Measurements from ENCODE around the gene MTHFSD.
A peak's percentile ranks its signal among the peaks of the same experiment; 100 is the strongest.

Gene MTHFSD

DNA sequence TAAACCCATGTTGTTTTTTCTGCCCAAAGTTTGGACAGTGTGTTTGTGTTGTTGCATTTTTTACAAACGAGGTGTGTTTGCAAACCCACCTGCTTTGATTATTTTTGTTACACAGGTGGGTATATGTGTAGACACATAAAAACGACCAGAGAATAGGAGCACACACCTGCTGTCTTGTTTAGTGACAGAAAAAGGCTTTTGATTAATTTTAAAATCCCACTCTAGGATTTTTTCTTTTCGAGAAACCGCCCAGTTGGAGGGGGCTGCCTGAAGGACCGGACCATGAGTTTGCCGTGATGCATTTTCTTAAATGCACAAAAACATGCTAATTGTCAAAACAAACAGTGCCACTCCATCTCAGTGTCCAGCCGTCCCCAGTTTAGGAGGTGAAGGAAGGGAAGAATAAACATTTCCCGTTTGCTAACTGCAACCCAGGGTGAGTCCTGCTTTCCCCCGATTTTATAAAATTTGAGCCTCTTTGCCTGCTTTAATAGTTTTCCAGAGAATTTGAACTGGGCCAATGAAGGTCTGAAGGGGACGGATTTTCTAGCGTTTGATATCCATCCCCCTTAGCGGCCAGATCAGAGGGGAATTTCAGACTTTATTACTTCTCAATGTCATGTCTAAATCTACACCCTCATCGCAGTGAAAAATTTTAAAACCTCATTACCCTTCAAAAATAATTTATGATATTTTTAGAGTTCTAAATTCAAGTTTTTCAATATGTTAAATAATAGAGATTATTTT is 14.8 kb upstream of the MTHFSD start:
- DNase-seq = no peak

DNA sequence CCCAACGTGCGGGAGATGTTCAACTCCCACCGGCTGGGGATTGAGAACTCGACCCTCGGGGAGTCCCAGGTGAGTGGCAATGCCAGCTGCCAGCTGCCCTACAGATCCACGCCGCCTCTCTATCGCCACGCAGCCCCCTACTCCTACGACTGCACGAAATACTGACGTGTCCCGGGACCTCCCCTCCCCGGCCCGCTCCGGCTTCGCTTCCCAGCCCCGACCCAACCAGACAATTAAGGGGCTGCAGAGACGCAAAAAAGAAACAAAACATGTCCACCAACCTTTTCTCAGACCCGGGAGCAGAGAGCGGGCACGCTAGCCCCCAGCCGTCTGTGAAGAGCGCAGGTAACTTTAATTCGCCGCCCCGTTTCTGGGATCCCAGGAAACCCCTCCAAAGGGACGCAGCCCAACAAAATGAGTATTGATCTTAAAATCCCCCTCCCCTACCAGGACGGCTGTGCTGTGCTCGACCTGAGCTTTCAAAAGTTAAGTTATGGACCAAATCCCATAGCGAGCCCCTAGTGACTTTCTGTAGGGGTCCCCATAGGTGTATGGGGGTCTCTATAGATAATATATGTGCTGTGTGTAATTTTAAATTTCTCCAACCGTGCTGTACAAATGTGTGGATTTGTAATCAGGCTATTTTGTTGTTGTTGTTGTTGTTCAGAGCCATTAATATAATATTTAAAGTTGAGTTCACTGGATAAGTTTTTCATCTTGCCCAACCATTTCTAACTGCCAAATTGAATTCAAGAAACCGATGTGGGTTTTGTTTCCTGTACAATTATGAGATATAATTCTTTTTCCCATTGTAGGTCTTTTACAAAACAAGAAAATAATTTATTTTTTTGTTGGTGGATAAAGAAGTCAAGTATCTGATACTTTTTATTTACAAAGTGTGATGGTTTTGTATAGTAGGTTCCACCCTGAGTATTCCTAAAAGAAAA is 13.9 kb upstream of the MTHFSD start:
- DNase-seq = no peak

DNA sequence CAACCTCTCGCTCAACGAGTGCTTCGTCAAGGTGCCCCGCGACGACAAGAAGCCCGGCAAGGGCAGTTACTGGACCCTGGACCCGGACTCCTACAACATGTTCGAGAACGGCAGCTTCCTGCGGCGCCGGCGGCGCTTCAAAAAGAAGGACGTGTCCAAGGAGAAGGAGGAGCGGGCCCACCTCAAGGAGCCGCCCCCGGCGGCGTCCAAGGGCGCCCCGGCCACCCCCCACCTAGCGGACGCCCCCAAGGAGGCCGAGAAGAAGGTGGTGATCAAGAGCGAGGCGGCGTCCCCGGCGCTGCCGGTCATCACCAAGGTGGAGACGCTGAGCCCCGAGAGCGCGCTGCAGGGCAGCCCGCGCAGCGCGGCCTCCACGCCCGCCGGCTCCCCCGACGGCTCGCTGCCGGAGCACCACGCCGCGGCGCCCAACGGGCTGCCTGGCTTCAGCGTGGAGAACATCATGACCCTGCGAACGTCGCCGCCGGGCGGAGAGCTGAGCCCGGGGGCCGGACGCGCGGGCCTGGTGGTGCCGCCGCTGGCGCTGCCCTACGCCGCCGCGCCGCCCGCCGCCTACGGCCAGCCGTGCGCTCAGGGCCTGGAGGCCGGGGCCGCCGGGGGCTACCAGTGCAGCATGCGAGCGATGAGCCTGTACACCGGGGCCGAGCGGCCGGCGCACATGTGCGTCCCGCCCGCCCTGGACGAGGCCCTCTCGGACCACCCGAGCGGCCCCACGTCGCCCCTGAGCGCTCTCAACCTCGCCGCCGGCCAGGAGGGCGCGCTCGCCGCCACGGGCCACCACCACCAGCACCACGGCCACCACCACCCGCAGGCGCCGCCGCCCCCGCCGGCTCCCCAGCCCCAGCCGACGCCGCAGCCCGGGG is 12.9 kb upstream of the MTHFSD start:
- DNase-seq = no peak

DNA sequence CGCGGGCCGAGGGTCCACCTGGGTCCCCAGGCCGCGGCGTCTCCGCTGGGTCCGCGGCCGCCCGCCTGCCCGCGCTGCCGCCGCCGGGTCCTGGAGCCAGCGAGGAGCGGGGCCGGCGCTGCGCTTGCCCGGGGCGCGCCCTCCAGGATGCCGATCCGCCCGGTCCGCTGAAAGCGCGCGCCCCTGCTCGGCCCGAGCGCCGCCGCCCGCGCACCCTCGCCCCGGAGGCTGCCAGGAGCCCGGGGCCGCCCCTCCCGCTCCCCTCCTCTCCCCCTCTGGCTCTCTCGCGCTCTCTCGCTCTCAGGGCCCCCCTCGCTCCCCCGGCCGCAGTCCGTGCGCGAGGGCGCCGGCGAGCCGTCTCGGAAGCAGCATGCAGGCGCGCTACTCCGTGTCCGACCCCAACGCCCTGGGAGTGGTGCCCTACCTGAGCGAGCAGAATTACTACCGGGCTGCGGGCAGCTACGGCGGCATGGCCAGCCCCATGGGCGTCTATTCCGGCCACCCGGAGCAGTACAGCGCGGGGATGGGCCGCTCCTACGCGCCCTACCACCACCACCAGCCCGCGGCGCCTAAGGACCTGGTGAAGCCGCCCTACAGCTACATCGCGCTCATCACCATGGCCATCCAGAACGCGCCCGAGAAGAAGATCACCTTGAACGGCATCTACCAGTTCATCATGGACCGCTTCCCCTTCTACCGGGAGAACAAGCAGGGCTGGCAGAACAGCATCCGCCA is 12.1 kb upstream of the MTHFSD start:
- DNase-seq = no peak

DNA sequence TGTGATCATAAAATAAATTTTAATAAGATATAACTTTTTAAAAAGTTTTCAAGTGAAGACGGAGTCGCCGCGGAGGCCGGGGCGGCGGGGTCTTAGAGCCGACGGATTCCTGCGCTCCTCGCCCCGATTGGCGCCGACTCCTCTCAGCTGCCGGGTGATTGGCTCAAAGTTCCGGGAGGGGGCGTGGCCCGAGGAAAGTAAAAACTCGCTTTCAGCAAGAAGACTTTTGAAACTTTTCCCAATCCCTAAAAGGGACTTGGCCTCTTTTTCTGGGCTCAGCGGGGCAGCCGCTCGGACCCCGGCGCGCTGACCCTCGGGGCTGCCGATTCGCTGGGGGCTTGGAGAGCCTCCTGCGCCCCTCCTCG is 11.5 kb upstream of the MTHFSD start, which contains the start of gene FOXC2:
TSS of gene FOXC2 (plus strand) at position 229 of the 365 bp plus-strand sequence. CDS start 507 bp downstream, outside the sequence.
- DNase-seq = no peak

DNA sequence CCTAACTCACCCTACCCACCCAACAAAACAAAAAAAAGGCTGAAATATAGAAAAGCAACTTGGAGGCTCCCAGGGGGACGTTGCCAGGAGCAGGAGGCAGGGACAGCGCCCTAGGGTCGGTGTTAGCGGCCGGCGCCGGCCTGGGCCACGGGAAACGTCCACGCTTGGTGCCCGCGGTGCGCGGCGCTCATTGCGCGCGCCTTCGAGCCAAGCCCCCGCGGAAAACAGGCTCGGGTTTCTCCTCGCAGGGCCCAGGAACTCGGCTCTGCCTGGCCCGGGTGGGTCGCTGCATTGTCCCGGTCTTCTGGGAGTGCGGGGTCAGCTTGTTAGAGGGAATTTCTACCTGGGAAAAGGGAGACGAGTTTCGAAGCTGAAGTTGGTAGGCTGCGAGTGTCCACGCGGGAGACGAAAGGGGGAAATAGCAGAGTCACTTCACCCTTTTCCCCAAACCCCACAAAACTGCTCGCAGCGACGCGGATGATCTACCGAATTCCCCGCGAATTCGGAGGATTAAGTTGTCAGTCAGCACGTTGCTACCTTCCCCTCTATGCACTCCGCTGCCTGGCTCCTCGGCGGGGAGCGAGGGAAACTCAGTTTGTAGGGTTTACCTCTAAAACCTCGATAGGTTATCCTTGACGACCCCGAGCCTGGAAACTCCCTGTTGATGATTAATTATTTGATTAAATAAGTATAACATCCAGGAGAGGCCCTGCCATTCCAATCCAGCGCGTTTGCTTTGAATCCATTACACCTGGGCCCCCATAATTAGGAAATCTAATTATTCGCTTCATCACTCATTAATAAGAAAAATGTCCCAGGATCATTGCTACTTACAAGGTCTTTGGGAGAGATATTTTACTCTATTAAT is 10.8 kb upstream of the MTHFSD start:
- DNase-seq = no peak

DNA sequence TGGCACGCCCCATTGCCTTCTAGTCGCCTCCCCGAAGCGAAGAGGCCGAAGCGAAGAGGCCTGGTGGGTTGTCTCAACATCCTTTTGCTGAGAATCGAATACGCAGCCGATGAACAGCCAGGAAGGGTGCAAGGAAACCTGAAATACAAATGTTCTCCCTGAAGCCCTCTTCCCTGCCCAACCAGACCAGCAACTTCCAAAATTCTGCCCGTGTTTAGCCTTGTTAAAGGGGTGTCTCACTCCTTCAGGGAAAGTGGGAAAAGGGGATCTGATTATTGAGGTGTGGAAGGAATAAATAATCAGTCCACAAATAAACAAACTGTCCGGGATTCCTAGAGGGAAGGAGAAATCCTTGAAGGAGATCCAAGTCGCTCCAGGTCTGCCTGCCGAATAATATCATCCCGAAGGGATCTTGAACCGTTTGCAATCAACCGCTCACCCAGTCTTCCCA is 10.2 kb upstream of the MTHFSD start:
- no peak for DNase-seq

DNA sequence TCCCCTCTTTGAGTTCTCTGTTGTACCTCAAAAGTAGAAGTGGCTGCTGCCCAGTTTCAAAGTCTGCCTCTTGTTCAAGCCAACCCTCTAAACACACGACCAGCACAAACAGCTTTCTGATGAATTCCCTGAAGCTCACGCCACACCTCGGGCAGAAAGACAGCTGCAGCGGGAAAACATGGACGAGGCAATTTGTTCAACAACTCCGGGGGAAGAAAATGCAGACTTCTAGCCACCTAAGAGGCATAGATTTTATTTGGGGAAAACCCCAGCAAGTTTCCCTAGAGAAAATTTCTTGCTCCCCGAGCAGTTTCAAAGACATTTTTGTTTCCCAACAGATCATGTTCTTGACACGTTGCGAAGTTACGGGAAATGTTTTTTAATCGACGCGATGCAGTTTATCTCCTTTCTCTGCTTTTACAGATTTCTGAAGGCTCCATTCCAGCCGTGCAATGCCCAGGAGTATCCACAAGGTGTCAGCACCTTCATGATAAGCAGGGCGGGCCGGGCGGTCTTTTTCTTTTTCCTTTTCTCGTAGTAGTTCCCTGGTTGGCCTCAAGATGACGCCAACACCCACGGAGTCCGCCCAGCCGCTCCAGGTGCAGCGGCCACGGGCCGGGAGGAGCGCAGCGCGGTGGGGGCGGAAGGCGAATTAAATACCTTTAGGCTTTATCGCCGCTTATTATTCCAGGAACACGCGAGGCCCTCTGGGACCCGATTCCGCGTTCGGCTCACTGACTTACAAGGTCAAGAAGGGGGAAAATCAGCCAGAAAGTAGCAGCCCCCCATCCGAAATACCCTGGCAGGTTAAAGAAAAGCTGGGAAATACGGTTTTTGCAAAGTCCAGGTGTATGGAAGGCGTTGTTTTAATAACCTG is 8.7 kb upstream of the MTHFSD start:
- peak; percentile 52 for DNase-seq

DNA sequence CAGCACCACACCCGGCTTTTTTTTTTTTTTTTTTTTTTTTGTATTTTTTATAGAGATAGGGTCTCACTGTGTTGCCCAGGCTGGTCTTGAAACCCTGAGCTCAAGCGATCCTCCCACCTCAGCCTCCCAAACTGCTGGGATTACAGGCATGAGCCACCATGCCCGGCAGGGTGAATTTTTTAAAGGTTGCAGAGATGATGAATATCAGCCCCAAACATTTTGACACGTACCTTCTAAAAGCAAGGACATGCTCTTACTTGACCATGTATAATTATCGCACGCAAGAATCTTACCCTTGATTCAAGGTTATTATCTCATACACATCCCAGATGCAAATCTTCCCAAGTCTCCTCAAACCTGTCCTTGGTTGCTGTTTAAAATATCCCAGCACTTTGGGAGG is 7.3 kb upstream of the MTHFSD start:
- DNase-seq = no peak

DNA sequence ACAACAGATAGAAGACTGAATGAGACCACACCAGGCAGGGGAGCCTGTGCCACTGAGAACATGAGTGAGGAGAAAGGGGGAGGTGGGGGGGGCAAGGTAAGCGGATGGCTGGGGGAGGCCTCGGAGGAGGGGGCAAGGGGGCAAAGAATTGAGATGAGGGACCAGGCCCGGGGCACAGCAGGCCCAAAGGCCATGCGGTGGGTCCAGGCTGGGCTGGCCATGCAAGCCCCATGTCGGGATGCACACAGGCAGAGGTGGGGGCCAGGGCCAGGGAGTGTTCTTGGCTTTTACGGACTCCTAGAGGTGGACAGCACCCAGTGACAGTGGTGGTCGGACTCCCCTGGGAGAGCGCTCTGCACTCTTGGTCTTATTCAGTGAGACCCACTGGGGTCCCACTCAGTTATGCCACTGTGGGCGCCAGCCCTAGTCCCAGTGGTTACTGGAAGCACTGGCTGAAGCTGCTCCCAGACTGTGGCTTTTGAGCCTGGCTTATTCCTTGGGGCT is 4.8 kb upstream of the MTHFSD start:
- no peak for DNase-seq

DNA sequence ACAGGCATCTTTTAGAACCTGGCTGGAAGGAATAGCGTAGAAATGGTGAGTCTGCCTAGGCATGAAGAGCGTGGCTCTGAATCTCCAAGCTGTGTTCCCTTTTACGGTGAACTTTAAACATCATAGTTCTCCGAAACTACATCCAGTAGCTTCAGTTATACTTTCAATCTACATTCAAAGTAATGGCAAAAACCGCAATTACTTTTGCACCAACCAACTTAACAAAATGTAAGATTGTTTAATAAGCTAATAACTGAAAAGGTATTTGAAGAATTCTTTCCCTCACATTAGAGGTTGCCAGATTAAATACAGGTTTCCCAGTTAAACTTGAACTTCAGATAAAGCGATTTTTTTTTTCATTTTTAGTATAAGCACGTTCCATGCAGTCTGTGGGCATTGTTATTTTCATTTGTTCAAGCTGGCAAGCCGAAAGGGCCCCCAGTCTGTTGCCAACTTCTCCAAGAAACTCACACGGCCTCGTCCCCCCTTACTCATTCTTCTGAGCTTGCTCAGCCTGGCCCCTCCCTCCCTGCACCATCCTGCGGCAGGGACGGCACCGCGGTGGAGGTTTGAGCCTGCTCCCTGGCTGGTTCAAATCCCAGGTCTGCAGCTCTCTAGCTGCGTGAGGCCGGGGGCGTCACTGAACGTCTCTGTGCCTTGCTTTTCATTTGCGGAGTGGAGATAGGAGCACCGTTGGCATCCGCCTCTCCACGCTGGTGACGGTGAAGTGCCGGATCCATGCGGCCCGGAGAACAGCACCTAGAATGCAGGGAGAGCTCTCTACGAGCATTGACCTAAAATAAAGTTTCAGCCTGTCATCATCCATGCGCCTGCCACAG is 3.5 kb upstream of the MTHFSD start:
- DNase-seq = no peak

DNA sequence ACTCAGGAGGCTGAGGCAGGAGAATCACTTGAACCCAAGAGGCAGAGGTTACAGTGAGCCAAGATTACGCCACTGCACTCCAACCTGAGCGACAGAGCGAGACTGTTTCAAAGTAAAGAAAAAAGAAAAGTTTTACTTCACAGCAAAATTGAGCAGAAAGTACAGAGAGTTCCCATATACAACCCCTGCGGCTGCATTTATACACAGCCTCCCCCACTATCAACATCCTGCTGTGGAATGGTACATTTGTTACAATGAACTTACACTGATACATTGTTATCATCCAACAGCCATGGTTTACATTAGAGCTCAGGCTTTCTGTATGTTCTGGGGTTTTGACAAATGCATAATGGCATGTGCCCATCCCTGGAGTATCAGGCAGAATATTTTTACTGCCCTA is 2.6 kb upstream of the MTHFSD start:
- no peak for DNase-seq

DNA sequence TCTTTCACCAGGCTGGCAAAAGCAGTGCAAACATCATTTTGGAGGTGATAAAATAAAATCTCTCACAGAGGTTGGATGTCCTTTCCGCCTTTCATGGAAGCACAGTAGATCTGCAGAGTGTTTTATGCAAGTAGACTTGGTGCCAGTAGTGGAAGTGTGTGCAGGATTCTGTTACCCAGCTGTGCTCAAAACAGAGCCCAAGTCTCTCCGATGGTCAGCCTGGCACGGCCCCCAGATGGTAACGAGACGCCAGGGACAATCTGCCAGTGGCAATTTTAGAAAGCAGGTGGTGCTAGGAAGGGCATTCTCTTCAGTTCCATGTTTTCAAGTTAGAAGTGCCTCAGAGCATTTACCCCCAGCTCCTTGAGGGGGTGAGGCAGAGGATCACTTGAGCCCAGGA is 1.5 kb upstream of the MTHFSD start:
- DNase-seq = no peak

DNA sequence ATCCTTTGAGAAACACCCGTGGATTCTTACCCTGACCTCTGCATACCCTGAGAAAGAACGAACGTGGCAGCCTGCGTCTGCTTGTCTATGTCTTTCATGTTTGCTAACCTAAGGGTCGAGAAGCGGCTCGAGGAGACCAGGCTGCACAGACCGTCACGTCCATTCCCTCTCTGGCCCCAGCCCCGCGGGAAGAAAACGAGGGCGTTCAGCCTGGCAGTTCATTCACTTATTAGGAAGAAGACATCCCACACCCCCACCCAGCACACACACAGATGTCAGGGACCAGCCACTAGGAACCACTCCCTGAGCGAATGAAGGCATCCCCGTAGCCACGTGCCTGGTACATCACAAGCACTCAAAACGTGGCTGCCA is 655 bp upstream of the MTHFSD start:
- no peak for DNase-seq

DNA sequence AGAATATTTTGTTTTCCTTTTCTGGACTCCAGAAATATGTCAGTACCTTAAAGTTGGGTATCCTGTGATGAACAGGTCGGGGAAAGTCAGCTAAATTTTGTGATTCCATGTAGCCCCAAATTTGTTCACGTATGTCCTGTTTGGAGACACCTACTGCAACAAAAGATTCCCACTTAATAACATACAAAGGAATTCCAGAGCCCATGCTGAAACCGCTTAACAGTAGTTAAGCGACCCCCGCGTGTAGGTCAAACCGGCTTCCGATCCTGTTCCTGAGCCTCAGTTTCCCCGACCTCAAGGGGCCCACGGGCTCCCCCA is 477 bp downstream of the MTHFSD start:
- no peak for DNase-seq

DNA sequence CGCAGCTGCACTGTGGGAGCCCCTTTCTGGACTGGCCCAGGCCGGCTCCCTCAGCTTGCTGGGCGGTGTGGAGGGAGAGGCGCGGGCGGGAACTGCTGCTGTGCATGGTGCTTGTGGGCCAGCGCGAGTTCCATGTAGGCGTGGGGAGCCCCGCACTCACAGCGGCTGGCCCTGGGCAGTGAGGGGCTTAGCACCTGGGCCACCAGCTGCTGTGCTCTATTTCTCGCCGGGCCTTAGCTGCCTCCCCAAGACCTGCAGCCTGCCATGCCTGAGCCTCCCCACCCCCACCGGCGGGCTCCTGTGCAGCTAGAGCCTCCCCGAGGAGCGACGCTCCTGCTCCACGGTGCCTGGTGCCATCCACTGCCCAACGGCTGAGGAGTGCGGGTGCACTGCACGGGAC is 1.7 kb downstream of the MTHFSD start:
- DNase-seq = no peak

DNA sequence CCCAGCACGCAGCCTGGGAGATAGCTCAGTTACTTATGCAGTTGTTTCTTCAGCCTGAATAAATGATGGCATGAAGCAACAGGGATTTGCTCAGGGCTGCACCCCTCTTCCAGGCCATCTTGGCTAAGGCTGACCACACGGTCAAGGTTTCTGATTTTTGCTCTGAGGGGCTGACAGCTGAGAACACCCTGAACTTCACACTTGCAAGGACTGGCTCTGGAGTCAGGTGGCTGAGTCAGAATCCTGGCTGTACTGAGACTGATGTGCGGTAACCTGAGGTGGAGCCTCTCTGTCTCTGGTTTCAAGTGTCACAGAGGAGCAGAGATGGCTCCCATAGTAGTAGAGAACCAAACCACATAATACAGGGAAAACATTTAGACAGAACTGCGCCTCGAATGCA is 4.8 kb downstream of the MTHFSD start:
- no peak for DNase-seq

DNA sequence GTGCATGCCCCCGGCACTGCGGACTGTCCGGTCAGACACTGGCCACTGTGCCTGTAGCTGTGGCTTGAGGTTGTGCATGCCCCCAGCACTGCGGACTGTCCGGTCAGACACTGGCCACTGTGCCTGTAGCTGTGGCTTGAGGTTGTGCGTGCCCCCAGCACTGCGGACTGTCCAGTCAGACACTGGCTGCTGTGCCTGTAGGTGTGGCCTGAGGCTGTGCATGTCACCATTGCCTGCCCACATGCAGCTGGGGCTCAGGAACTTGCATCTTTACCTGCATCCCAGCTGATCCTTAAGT is 5.2 kb downstream of the MTHFSD start:
- no peak for DNase-seq

DNA sequence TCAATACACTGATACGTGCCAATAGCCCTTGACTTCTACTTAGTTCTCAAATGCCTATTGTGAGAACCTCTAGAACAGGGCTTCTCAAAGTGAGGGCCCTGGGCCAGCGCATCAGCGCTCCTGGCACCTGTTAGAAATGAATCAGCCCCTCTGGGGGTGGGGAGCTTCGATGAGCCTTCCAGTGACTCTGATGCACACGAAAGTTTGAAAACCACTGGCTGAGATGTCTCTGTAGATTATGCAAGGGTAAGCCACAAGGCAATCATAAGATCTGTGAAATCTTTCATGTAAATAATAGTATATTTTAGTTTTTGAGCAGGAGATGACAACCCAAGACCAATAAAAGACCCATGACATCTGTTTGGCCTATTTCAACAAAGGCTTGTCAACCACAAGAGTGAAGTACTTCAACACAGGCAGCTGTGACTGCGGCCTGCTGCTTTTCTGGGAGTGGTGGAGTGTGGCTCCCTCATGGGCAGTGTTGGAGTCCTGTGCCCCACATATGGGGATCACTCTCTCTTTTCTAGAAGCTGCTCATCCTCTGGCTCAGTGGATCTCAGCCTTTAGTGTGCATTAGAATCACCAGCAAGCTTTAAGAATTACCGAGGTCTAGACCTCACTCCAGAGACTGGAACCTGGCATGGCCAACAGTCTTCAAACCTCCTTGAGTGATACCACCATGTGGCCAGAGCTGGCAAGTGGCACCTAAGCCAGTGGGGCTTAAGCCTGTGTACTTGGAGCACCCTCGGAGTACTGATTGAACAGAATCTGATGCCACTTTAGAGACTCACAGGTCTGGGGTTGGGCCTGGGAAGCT is 5.8 kb downstream of the MTHFSD start:
- no peak for DNase-seq
